Renal cortex interstitium (tissue), 11 donors: ENCODE data around the gene GHDC. TPM values are rescaled to one million over a fixed set of nuclear protein-coding genes. Genes with fewer than 3 reads are reported as not detected.
"Not testable (repeated sequence)": the region's sequence is repeated elsewhere in the genome, so short reads cannot be mapped to it uniquely, and the experiment has no call there.

Source experiments
- DNase-seq, 11 donors: peaks; one replicate each; pipeline ENCODE4 v3.0.0-alpha.2; 2013; ENCODE audit warnings: low read depth in 9 of 11, low spot score in 4 of 11; ENCODE audit errors: extremely low read depth in 1 of 11
- polyA plus RNA-seq, 3 donors: library from polyadenylated mRNA; unstranded; fragments of 120-200 nt; gene quantifications; one replicate each; pipeline ENCODE4 v1.2.1, GENCODE V29; 2013; ENCODE audit not compliant: insufficient read length in 3 of 3

Gene GHDC
- polyA plus RNA-seq, 3 donors, result 14.4 to 22.2 (median 18.0) TPM

GRCh38 chr17:42214156-42214555, 19.9 kb upstream of the GHDC start:
- no peak for DNase-seq

GRCh38 chr17:42212382-42212781, 18.1 kb upstream of the GHDC start:
- no peak for DNase-seq

GRCh38 chr17:42211921-42212341, 17.6 kb upstream of the GHDC start:
- DNase-seq, result not testable (repeated sequence)

GRCh38 chr17:42210046-42210445, 15.8 kb upstream of the GHDC start:
- DNase-seq, result no peak

- not testable (repeated sequence) for DNase-seq
Measured at GRCh38 chr17:42206153-42206612, 11.9 kb upstream of the GHDC start.

- no peak for DNase-seq
Measured at GRCh38 chr17:42203354-42203753, 9.1 kb upstream of the GHDC start.

GRCh38 chr17:42202696-42203095, 8.4 kb upstream of the GHDC start:
- no peak for DNase-seq

- DNase-seq, result no peak
Measured at GRCh38 chr17:42202159-42202558, 7.9 kb upstream of the GHDC start.

GRCh38 chr17:42201458-42201772, 7.1 kb upstream of the GHDC start:
- no peak for DNase-seq

GRCh38 chr17:42200706-42201457, 6.6 kb upstream of the GHDC start:
- DNase-seq, result no peak

GRCh38 chr17:42199416-42200011, 5.2 kb upstream of the GHDC start:
- no peak for DNase-seq

- no peak for DNase-seq
Measured at GRCh38 chr17:42198897-42199296, 4.6 kb upstream of the GHDC start.

- no peak for DNase-seq
Measured at GRCh38 chr17:42197564-42198156, 3.4 kb upstream of the GHDC start.

GRCh38 chr17:42193216-42193968, 902 bp downstream of the GHDC start:
- DNase-seq, result no peak

- no peak for DNase-seq
Measured at GRCh38 chr17:42192189-42193126, 1.8 kb downstream of the GHDC start.

- DNase-seq, result no peak
Measured at GRCh38 chr17:42191275-42191608, 3.1 kb downstream of the GHDC start.

GRCh38 chr17:42190491-42191274, 3.6 kb downstream of the GHDC start:
- DNase-seq, result no peak

GRCh38 chr17:42189651-42189965, 4.7 kb downstream of the GHDC start:
- DNase-seq, result no peak
